Activated CD8-positive, alpha-beta memory T cell treated with anti-CD3 and anti-CD28 coated beads for 36 hours (primary cell): ENCODE measurements around the gene ATN1. TPM values are rescaled to one million over a fixed set of nuclear protein-coding genes. Genes with fewer than 3 reads are reported as not detected.
"Not testable (repeated sequence)": the region's sequence is repeated elsewhere in the genome, so short reads cannot be mapped to it uniquely, and the experiment has no call there.

Experiments used
- CTCF ChIA-PET: fragments of 350-600 bp; sonication (Branson Sonifier 250); formaldehyde crosslinking; loops from one replicate; lab custom pipeline; 2021; ENCODE audit warnings: antibody characterized with exemption; lab: Charles Lee
- POLR2A ChIA-PET: fragments of 350-600 bp; sonication (Branson Sonifier 250); formaldehyde crosslinking; loops from one replicate; lab custom pipeline; 2021; ENCODE audit warnings: antibody characterized with exemption; lab: Charles Lee
- total RNA-seq, 2 experiments: library from RNA; stranded (reverse); gene quantifications; one replicate each; pipeline ENCODE4 v1.2.3, GENCODE V29; 2021

The ATN1 gene
- total RNA-seq, 2 experiments from 2014 or later: 44.1 to 44.3 TPM

- CTCF ChIA-PET: interaction anchor here (0.6 to 1.2 kb wide), 2 partner anchors 27 to 35 kb away, joined by 3 read pairs; partner anchors contain the start of gene SPSB2
- POLR2A ChIA-PET: interaction anchor here (0.6 kb wide), 1 partner anchor 9 kb away, joined by 6 read pairs; no protein-coding TSS in a partner anchor
Measured at GRCh38 chr12:6899837-6900519, 27.8 kb upstream of the ATN1 start.

GRCh38 chr12:6902448-6902847, 25.3 kb upstream of the ATN1 start:
- CTCF ChIA-PET: interaction anchor here (0.8 to 1.0 kb wide), 2 partner anchors 11 to 21 kb away, joined by 3 to 4 read pairs; no protein-coding TSS in a partner anchor
- POLR2A ChIA-PET: interaction anchor here (0.6 to 0.8 kb wide), 2 partner anchors 10 to 179 kb away, joined by 3 to 5 read pairs; no protein-coding TSS in a partner anchor

GRCh38 chr12:6903722-6904121, 24.0 kb upstream of the ATN1 start:
- ChIA-PET POLR2A (no interaction called here), CTCF (interaction anchor here (2.0 kb wide), 1 partner anchor 31 kb away, joined by 8 read pairs; the partner anchor contains the start of gene SPSB2)

- CTCF ChIA-PET: interaction anchor here (0.5 to 3.0 kb wide), 4 partner anchors 13 to 44 kb away, joined by 3 to 17 read pairs (median 6); partner anchors contain the start of gene SPSB2
- POLR2A ChIA-PET: interaction anchor here (1.0 to 1.2 kb wide), 3 partner anchors 13 to 22 kb away, joined by 3 to 5 read pairs (median 4); no protein-coding TSS in a partner anchor
Measured at GRCh38 chr12:6904280-6905276, 23.2 kb upstream of the ATN1 start, which contains the start of gene LRRC23. TSS of gene LRRC23 (plus strand) at chr12:6904822. CDS start at chr12:6905634, 812 bp downstream.

- ChIA-PET POLR2A (interaction anchor here (0.6 to 1.2 kb wide), 4 partner anchors 14 to 25 kb away, joined by 3 to 5 read pairs (median 4); no protein-coding TSS in a partner anchor), CTCF (interaction anchor here (0.5 to 3.0 kb wide), 4 partner anchors 14 to 43 kb away, joined by 3 to 17 read pairs (median 6); partner anchors contain the start of gene SPSB2)
Measured at GRCh38 chr12:6905414-6906040, 22.2 kb upstream of the ATN1 start.

- CTCF ChIA-PET: interaction anchor here (2.7 to 2.9 kb wide), 2 partner anchors 36 to 39 kb away, joined by 7 to 9 read pairs; no protein-coding TSS in a partner anchor
- POLR2A ChIA-PET: not testable (repeated sequence)
Measured at GRCh38 chr12:6908141-6908540, 19.6 kb upstream of the ATN1 start.

- POLR2A ChIA-PET: no interaction called here
- CTCF ChIA-PET: interaction anchor here (1.2 to 2.9 kb wide), 2 partner anchors 14 to 40 kb away, joined by 4 to 9 read pairs; no protein-coding TSS in a partner anchor
Measured at GRCh38 chr12:6909421-6910145, 18.2 kb upstream of the ATN1 start.

- POLR2A ChIA-PET: interaction anchor here (0.6 kb wide), 1 partner anchor 14 kb away, joined by 3 read pairs; no protein-coding TSS in a partner anchor
- CTCF ChIA-PET: interaction anchor here (1.1 to 2.4 kb wide), 3 partner anchors 40 to 348 kb away, joined by 3 to 6 read pairs (median 3); partner anchors contain the start of genes MLF2 and SPSB2
Measured at GRCh38 chr12:6912164-6912935, 15.4 kb upstream of the ATN1 start.

- ChIA-PET POLR2A (interaction anchor here (1.0 to 1.3 kb wide), 6 partner anchors 11 to 32 kb away, joined by 3 to 8 read pairs (median 4); partner anchors contain the start of gene C12orf57), CTCF (interaction anchor here (0.6 to 2.6 kb wide), 7 partner anchors 10 to 42 kb away, joined by 3 to 10 read pairs (median 4); partner anchors contain the start of genes C12orf57, RNU7-1 and SPSB2)
Measured at GRCh38 chr12:6914246-6914946, 13.4 kb upstream of the ATN1 start, which contains the start of gene ENO2. TSS of gene ENO2 (plus strand) at chr12:6914580. CDS start at chr12:6915833, 1,253 bp downstream.

GRCh38 chr12:6914947-6915788, 12.6 kb upstream of the ATN1 start:
- POLR2A ChIA-PET: interaction anchor here (1.0 to 1.3 kb wide), 4 partner anchors 10 to 31 kb away, joined by 3 to 8 read pairs (median 4); no protein-coding TSS in a partner anchor
- CTCF ChIA-PET: interaction anchor here (0.6 to 2.6 kb wide), 7 partner anchors 9 to 28 kb away, joined by 3 to 10 read pairs (median 3); partner anchors contain the start of genes C12orf57 and RNU7-1

- ChIA-PET CTCF (interaction anchor here (0.6 to 2.6 kb wide), 4 partner anchors 9 to 22 kb away, joined by 3 to 8 read pairs (median 4); no protein-coding TSS in a partner anchor), POLR2A (no interaction called here)
Measured at GRCh38 chr12:6915789-6916285, 11.9 kb upstream of the ATN1 start.

GRCh38 chr12:6916426-6917200, 11.1 kb upstream of the ATN1 start:
- ChIA-PET CTCF (interaction anchor here (1.0 to 2.6 kb wide), 4 partner anchors 8 to 25 kb away, joined by 3 to 8 read pairs (median 4); no protein-coding TSS in a partner anchor), POLR2A (no interaction called here)

- ChIA-PET CTCF (interaction anchor here (1.7 kb wide), 1 partner anchor 7 kb away, joined by 5 read pairs; no protein-coding TSS in a partner anchor), POLR2A (interaction anchor here (0.6 to 1.4 kb wide), 2 partner anchors 20 to 295 kb away, joined by 4 to 15 read pairs; no protein-coding TSS in a partner anchor)
Measured at GRCh38 chr12:6917491-6918231, 10.1 kb upstream of the ATN1 start.
